ENCODE data around the gene SAMD14. TPM values are rescaled to one million over a fixed set of nuclear protein-coding genes. Genes with fewer than 3 reads are reported as not detected.

Gene SAMD14
- total RNA-seq, 2 donors from 2014 or later: 2.5 to 7.4 TPM

DNA sequence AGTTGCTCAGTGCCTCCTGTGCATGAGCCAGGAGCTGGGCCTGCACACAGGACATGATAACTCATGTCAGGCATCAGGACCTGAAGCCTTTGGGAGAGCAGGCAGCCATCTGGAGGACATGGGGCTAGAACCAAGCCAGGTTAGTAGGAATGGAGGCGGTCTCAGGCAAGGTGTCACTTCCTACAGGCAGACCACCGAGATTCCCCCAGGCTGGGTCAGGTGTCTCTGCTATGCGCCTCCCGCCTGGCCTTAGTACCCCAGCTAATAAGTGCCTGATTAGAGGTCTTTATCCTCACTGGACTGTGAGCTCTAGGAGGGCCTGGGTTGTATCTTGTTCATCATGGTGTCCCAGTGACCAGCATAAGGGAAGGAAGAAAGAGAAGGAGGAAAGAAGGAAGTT is 15.6 kb downstream of the SAMD14 start:
- Histone ChIP-seq H3K27ac (no peak overlapping the region), H3K36me3 (no peaks in the 10 kb centered on the region), H3K4me1 (replicated peaks) (no peaks in the 10 kb centered on the region), H3K9me3 (no peaks in the 10 kb centered on the region), H3K27me3 (replicated peaks; ENCODE audit: insufficient read depth) (no peaks in the 10 kb centered on the region), H3K4me3 (no peak overlapping the region)
- WGBS: 84% methylated on average over 4 of the region's 4 CpGs
- no peak for DNase-seq (ENCODE audit: low spot score)
- TF ChIP-seq, protein P1, sequence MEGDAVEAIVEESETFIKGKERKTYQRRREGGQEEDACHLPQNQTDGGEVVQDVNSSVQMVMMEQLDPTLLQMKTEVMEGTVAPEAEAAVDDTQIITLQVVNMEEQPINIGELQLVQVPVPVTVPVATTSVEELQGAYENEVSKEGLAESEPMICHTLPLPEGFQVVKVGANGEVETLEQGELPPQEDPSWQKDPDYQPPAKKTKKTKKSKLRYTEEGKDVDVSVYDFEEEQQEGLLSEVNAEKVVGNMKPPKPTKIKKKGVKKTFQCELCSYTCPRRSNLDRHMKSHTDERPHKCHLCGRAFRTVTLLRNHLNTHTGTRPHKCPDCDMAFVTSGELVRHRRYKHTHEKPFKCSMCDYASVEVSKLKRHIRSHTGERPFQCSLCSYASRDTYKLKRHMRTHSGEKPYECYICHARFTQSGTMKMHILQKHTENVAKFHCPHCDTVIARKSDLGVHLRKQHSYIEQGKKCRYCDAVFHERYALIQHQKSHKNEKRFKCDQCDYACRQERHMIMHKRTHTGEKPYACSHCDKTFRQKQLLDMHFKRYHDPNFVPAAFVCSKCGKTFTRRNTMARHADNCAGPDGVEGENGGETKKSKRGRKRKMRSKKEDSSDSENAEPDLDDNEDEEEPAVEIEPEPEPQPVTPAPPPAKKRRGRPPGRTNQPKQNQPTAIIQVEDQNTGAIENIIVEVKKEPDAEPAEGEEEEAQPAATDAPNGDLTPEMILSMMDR (IDR thresholded peaks at IDR 0.05): no peak
- TF ChIP-seq POLR2A (IDR thresholded peaks at IDR 0.05): no peak
- TF ChIP-seq POLR2AphosphoS5 (IDR thresholded peaks at IDR 0.05): no peak
- intact Hi-C loops (cut with DNase I): loop anchor here (2.0 kb wide), 1 partner anchor 46 kb away; no protein-coding TSS in a partner anchor

DNA sequence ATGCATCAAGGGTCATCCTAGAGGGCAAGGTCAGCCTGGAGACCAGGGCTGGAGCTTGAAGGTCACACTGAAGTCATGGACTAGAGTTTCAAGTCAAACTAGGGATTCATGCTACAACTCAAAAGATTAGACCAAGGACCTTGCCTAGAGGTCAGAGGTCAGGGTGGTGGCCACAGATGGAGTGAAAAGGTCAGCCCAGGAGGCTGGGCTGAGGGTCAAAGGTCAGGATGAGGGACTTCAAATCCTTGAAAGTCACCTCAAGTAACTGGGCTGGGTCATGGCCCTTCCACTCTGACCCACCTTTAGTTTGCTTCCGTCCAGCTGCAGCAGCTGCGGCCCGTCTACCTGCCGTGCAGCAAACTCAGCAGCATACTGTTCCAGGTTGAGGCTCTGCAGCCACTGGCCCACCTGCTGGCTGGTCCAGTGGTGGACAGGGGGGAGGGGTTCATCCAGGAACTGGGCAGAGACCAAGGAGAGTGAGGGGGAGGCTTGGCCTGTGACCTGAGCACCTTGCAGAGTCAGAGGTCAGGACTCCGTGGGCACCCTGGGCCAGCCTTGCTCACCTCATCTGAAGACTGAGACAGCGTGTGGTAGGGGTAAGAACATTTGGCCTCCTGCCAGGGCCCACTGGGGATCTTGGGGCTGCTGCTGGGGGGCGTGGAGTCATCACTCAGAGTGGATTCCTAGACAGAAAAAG is 16.2 kb downstream of the SAMD14 start:
- no peaks in the 10 kb centered on the region for H3K9me3 ChIP-seq
- H3K4me3 ChIP-seq: no peak overlapping the region
- WGBS: 83% methylated on average over 7 of the region's 7 CpGs
- no peaks in the 10 kb centered on the region for H3K4me1 ChIP-seq (replicated peaks)
- TF ChIP-seq POLR2AphosphoS5 (IDR thresholded peaks at IDR 0.05) (no peak), POLR2A (IDR thresholded peaks at IDR 0.05) (no peak)
- TF ChIP-seq, protein P1 (IDR thresholded peaks at IDR 0.05): no peak
- H3K27me3 ChIP-seq (replicated peaks; ENCODE audit: insufficient read depth): no peaks in the 10 kb centered on the region
- H3K36me3 ChIP-seq: no peaks in the 10 kb centered on the region
- intact Hi-C loops (cut with DNase I): loop anchor here (2.0 kb wide), 1 partner anchor 47 kb away; no protein-coding TSS in a partner anchor
- no peak overlapping the region for H3K27ac ChIP-seq
- DNase-seq (ENCODE audit: low spot score): no peak

DNA sequence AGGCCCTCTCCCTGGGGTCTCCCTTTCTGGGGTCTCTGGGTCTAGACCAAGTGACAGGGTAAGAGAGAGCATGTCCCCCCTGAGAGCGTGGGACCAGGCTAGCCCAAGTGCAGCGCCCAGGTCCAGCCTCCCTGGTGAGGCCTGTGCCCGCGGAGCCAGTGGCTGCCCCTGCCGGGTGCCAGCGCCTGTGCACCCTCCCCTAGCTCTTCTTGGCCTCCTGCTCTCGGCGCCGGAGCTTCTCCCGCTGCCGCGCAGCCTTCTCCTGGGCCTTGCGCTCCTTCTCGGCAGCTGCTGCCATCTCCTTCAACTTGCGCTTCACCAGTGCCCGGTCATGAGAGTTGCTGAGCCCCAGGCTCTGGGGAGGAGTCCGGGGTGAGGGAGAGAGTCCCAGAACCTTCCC is 17.3 kb downstream of the SAMD14 start:
- peak overlapping the region; percentile 48 to 77 for H3K27ac ChIP-seq
- no peak for DNase-seq (ENCODE audit: low spot score)
- TF ChIP-seq POLR2A (IDR thresholded peaks at IDR 0.05): no peak
- TF ChIP-seq POLR2AphosphoS5 (IDR thresholded peaks at IDR 0.05): no peak
- TF ChIP-seq, protein P1 (IDR thresholded peaks at IDR 0.05): no peak
- H3K36me3 ChIP-seq: no peaks in the 10 kb centered on the region
- intact Hi-C loops (cut with DNase I): no loop called here
- no peaks in the 10 kb centered on the region for H3K4me1 ChIP-seq (replicated peaks)
- H3K4me3 ChIP-seq: no peak overlapping the region
- H3K9me3 ChIP-seq: no peaks in the 10 kb centered on the region
- H3K27me3 ChIP-seq (replicated peaks; ENCODE audit: insufficient read depth): no peaks in the 10 kb centered on the region
- WGBS: 54% methylated on average over 17 of the region's 17 CpGs

DNA sequence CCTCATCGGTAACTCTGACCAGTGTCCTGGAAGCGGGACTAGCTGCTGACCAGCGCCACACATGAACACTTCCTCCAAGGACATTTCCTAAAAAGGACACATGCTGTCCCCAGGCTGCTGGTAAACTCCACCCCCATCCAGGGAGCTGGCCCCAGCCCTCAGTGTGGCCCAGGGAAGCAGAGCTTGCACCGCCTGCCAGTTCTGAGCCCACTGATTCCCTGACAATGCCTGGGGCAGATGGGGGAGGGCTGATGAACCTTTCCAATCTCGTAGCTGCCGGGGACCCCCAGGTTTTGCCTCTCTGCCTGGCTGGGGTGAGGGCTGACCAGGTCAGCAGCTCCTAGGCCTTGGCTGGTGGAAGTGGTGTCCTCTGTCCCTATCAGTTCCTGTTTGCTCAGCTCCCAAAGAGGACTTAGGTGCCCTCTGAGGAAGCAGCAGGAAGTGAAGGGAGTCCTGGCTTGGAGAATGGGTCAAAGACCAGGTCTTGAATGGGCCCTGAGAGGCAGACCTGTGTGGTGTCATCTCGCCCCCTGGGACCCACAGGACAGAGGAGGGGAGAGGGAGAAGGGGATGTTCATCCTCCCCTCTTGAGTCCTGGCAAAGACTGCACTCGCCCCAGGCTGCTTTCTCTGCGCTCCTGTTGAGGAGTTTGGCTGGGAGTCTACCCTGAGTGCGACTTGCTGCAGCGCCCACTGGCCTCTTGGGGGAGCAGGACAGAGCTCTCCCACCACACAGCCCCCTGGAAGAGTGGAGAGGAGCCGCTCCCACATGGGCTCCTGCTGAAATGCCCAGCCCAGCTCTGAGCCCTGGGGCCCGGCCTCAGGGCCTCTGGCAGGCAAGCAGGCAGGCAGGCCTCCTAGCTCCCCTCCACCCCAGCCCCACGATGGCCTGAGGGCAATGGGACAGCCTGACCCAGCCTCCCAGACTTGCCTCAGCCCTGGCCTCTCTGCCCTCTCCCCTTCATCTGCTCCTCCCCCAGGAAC is 18.0 kb downstream of the SAMD14 start:
- Histone ChIP-seq H3K4me1 (replicated peaks) (no peaks in the 10 kb centered on the region), H3K27me3 (replicated peaks; ENCODE audit: insufficient read depth) (no peaks in the 10 kb centered on the region), H3K4me3 (no peak overlapping the region), H3K27ac (peak overlapping the region; percentile 48 to 77), H3K36me3 (no peaks in the 10 kb centered on the region), H3K9me3 (no peaks in the 10 kb centered on the region)
- intact Hi-C loops (cut with DNase I): no loop called here
- no peak for DNase-seq (ENCODE audit: low spot score)
- TF ChIP-seq POLR2A (IDR thresholded peaks at IDR 0.05): no peak
- TF ChIP-seq, protein P1 (IDR thresholded peaks at IDR 0.05): no peak
- peak; percentile 15 for TF ChIP-seq POLR2AphosphoS5 (IDR thresholded peaks at IDR 0.05)
- WGBS: 65% methylated on average over 14 of the region's 14 CpGs
